ENCODE results near the gene GCM1.

DNA sequence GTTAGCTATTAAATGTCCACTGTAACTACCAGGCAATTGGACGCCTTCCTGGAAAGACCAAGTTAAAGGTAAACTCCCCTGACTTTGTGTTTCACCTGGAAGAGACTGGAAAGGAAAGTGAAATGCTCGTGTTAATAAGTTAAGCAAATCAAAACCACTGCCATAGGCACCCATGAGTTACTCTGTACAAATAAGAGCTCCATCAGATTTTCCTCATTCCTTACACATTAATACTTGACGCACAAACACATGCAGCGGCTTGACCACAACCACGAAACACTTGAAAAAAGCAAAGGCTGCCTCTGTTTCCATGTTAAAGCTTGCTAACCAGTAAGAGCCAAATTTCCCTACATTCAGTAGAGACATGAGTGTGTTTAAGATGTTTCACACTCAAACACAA lies 19.8 kb downstream of the GCM1 start:
- TF ChIP-seq EZH2 (IDR thresholded peaks at IDR 0.05; ENCODE audit: borderline replicate concordance, low read depth, low read length, severe bottlenecking) (no peak), CTCF (IDR thresholded peaks at IDR 0.05; ENCODE audit: borderline replicate concordance, extremely low read depth, low read length, poor library complexity, severe bottlenecking) (no peak)

All from DND-41 (cell line).